IMR-90 (cell line): Measurements from ENCODE around the gene HOXB1. TPM values are rescaled to one million over a fixed set of nuclear protein-coding genes. Genes with fewer than 3 reads are reported as not detected.

Experiments
- ATAC-seq: fragments of 200-7000 bp; cut with Tn5 transposase; 2 replicates; pipeline ENCODE4 v1.9.1; 2020; ENCODE audit warnings: low read depth, mild to moderate bottlenecking, moderate library complexity
- BruUV-seq: library from RNA; stranded (reverse); fragments of 400-500 nt; replicated peaks from 2 replicates; lab custom pipeline; 2021; lab: Mats Ljungman, UMichigan
- CTCF ChIA-PET: fragments of 300-600 bp; formaldehyde crosslinking; extraction: SDS; loops from one replicate; lab custom pipeline; 2021; ENCODE audit warnings: antibody characterized with exemption; lab: Yijun Ruan, JAX
- POLR2A ChIA-PET: fragments of 300-600 bp; sonication (Branson Sonifier 250); formaldehyde crosslinking; loops from one replicate; lab custom pipeline; 2022; ENCODE audit warnings: antibody characterized with exemption; ENCODE audit not compliant: unreplicated experiment; lab: Charles Lee
- DNase-seq: peaks from one replicate; pipeline ENCODE4 v3.0.0; 2013
- H2AFZ ChIP-seq: replicated peaks from 2 replicates; pipeline ENCODE3; 2013; ENCODE audit warnings: low read length, mild to moderate bottlenecking; ENCODE audit not compliant: poor library complexity
- H2AK5ac ChIP-seq: 2 replicates; pipeline ENCODE4 v1.6.1; 2013; ENCODE audit warnings: low read depth, low read length, inconsistent platforms
- H2AK9ac ChIP-seq: replicated peaks from 2 replicates; pipeline ENCODE3; 2013; ENCODE audit warnings: mild to moderate bottlenecking, low read depth, low read length, moderate library complexity; ENCODE audit not compliant: poor library complexity
- H2BK120ac ChIP-seq: 2 replicates; pipeline ENCODE4 v1.6.1; 2013; ENCODE audit warnings: low read depth, low read length, inconsistent platforms
- H2BK15ac ChIP-seq: 3 replicates; pipeline ENCODE4 v1.6.1; 2013; ENCODE audit warnings: low read depth, low read length, inconsistent platforms
- H2BK20ac ChIP-seq: 2 replicates; pipeline ENCODE4 v1.6.1; 2013; ENCODE audit warnings: low read depth, mild to moderate bottlenecking, inconsistent platforms, low read length, moderate library complexity
- H2BK5ac ChIP-seq: 2 replicates; pipeline ENCODE4 v1.6.1; 2013; ENCODE audit warnings: mild to moderate bottlenecking, low read depth, low read length, inconsistent platforms; ENCODE audit not compliant: poor library complexity, severe bottlenecking
- H3K14ac ChIP-seq: replicated peaks from 2 replicates; pipeline ENCODE4 v1.6.1; 2013; ENCODE audit warnings: low read depth, low read length, inconsistent platforms
- H3K18ac ChIP-seq: 2 replicates; pipeline ENCODE4 v1.6.1; 2013; ENCODE audit warnings: low read depth, low read length, control low read depth
- H3K23ac ChIP-seq: 2 replicates; pipeline ENCODE4 v1.6.1; 2013; ENCODE audit warnings: low read depth, low read length, inconsistent platforms
- H3K27ac ChIP-seq: 2 replicates; pipeline ENCODE4 v1.5.1; 2013; ENCODE audit warnings: mild to moderate bottlenecking, control low read depth, low read length; ENCODE audit not compliant: insufficient read depth
- H3K27me3 ChIP-seq: 2 replicates; pipeline ENCODE4 v1.6.1; 2013; ENCODE audit warnings: low read length; ENCODE audit not compliant: control insufficient read depth, insufficient read depth
- H3K36me3 ChIP-seq: 2 replicates; pipeline ENCODE4 v1.6.1; 2013; ENCODE audit warnings: low read length, mixed read lengths; ENCODE audit not compliant: control insufficient read depth, insufficient read depth
- H3K4ac ChIP-seq: 2 replicates; pipeline ENCODE4 v1.6.1; 2013; ENCODE audit warnings: low read depth, low read length, inconsistent platforms
- H3K4me1 ChIP-seq: 2 replicates; pipeline ENCODE4 v1.6.1; 2013; ENCODE audit warnings: low read length, mixed read lengths; ENCODE audit not compliant: control insufficient read depth, insufficient read depth
- H3K4me2 ChIP-seq: 2 replicates; pipeline ENCODE4 v1.6.1; 2013; ENCODE audit warnings: low read depth, mild to moderate bottlenecking, control low read depth, low read length, moderate library complexity
- H3K4me3 ChIP-seq: 2 replicates; pipeline ENCODE4 v1.5.1; 2013; ENCODE audit warnings: low read depth, mild to moderate bottlenecking, control low read depth, low read length, moderate library complexity; ENCODE audit not compliant: insufficient read depth
- H3K56ac ChIP-seq: 2 replicates; pipeline ENCODE4 v1.6.1; 2013; ENCODE audit warnings: low read length, inconsistent platforms; ENCODE audit not compliant: insufficient read depth; ENCODE audit errors: extremely low read depth
- H3K79me1 ChIP-seq, 2 experiments: 2 replicates each; pipeline ENCODE4 v1.6.1; 2013; ENCODE audit warnings: low read length in 2 of 2, inconsistent platforms in 1 of 2, low read depth in 1 of 2
- H3K9ac ChIP-seq: 2 replicates; pipeline ENCODE4 v1.6.1; 2013; ENCODE audit warnings: low read depth, low read length, control low read depth
- H3K9me1 ChIP-seq: 2 replicates; pipeline ENCODE4 v1.6.1; 2013; ENCODE audit warnings: low read length, inconsistent platforms; ENCODE audit not compliant: insufficient read depth
- H3K9me3 ChIP-seq: 2 replicates; pipeline ENCODE4 v1.6.1; 2013; ENCODE audit warnings: low read length; ENCODE audit not compliant: control insufficient read depth, insufficient read depth
- H4K20me1 ChIP-seq: 2 replicates; pipeline ENCODE4 v1.6.1; 2013; ENCODE audit warnings: low read length, inconsistent platforms; ENCODE audit not compliant: insufficient read depth
- H4K5ac ChIP-seq: 2 replicates; pipeline ENCODE4 v1.6.1; 2013; ENCODE audit warnings: mild to moderate bottlenecking, low read depth, low read length, control low read depth
- H4K8ac ChIP-seq, 2 experiments: 2 replicates each; pipeline ENCODE4 v1.6.1; 2013; ENCODE audit warnings: low read depth in 2 of 2, low read length in 2 of 2, control low read depth in 1 of 2, inconsistent platforms in 1 of 2
- H4K91ac ChIP-seq: 2 replicates; pipeline ENCODE4 v1.6.1; 2013; ENCODE audit warnings: low read depth, low read length, inconsistent platforms; ENCODE audit not compliant: insufficient read depth
- ELK1 ChIP-seq: fragments of 150-350 bp; IDR thresholded peaks from 2 replicates; pipeline ENCODE4 v1.6.1; 2016; ENCODE audit warnings: low read depth, mild to moderate bottlenecking, low read length, moderate library complexity, borderline replicate concordance
- MAFK ChIP-seq: IDR thresholded peaks from 2 replicates; pipeline ENCODE4 v1.6.1; 2012; ENCODE audit warnings: low read depth, low read length, improper control_type of control experiment
- MXI1 ChIP-seq: IDR thresholded peaks from 2 replicates; pipeline ENCODE4 v1.6.1; 2012; ENCODE audit warnings: low read depth, mild to moderate bottlenecking, low read length, moderate library complexity, borderline replicate concordance
- NFE2L2 ChIP-seq: fragments of 150-350 bp; IDR thresholded peaks from 2 replicates; pipeline ENCODE4 v1.6.1; 2016; ENCODE audit warnings: low read depth, mild to moderate bottlenecking, low read length
- POLR2A ChIP-seq: IDR thresholded peaks from 2 replicates; pipeline ENCODE4 v1.6.1; 2012; ENCODE audit warnings: mild to moderate bottlenecking, low read depth, low read length
- RCOR1 ChIP-seq: IDR thresholded peaks from 2 replicates; pipeline ENCODE4 v1.6.1; 2012; ENCODE audit warnings: mild to moderate bottlenecking, low read length, improper control_type of control experiment; ENCODE audit not compliant: insufficient replicate concordance
- USF2 ChIP-seq: fragments of 150-350 bp; IDR thresholded peaks from 2 replicates; pipeline ENCODE4 v1.6.1; 2017; ENCODE audit warnings: mild to moderate bottlenecking, antibody characterized with exemption, low read length, low read depth
- WGBS, 2 experiments: methylation state at CpG; one replicate each; pipeline versions ENCODE4 v1.1.5 to v1.1.7; 2013; ENCODE audit warnings: missing lambda C conversion rate in 2 of 2; ENCODE audit not compliant: insufficient read length in 1 of 2; ENCODE audit errors: extremely low coverage in 2 of 2; 5-methylcytosine and 5-hydroxymethylcytosine counted together
- dilution Hi-C: fragments of 300-500 bp; cut with HindIII; formaldehyde crosslinking; loops from one replicate; pipeline ENCODE4 v1.14.3; 2018; ENCODE audit warnings: low sequenced_read_pairs; ENCODE audit not compliant: unreplicated experiment
- in situ Hi-C: fragments of 300-500 bp; cut with MboI; formaldehyde crosslinking; loops from 3 replicates; pipeline ENCODE4 v1.14.3; 2019; ENCODE audit warnings: low sequenced_read_pairs, inconsistent platforms, mixed read lengths
- intact Hi-C: fragments of 100-400 bp; cut with micrococcal nuclease; formaldehyde crosslinking; loops from 2 replicates; pipeline ENCODE4 v1.10.0; 2022
- polyA plus RNA-seq, 3 experiments: library from polyadenylated mRNA; depleted of rRNA; stranded (reverse); fragments of >200 nt; gene quantifications; 2 replicates each; pipeline ENCODE4 v1.2.3, GENCODE V29; 2012; ENCODE audit warnings: low replicate concordance in 1 of 3
- total RNA-seq: library from RNA; depleted of rRNA; stranded (reverse); fragments of >200 nt; gene quantifications from 2 replicates; pipeline ENCODE4 v1.2.3, GENCODE V29; 2012

Gene HOXB1
- total and polyA plus RNA-seq, 2 of the 4 experiments (the other 2 are of a cell fraction) = not detected

GRCh38 chr17:48556229-48556575 is 25.4 kb upstream of the HOXB1 start:
- H2BK15ac ChIP-seq = 0 out of 3 replicates have a peak overlapping the region, but pooled peaks have one; percentile 53
- peak overlapping the region; percentile 89 for H3K56ac ChIP-seq
- ChIA-PET CTCF (interaction anchor here (0.6 to 0.9 kb wide), 4 partner anchors 33 to 575 kb away, joined by 3 to 4 read pairs (median 4); no protein-coding TSS in a partner anchor), POLR2A (interaction anchor here (0.7 to 1.7 kb wide), 8 partner anchors 9 to 38 kb away, joined by 4 to 25 read pairs (median 4); partner anchors contain the start of gene HOXB3)
- peaks cover 0 to 2% of the 10 kb centered on the region in 2 experiments; a peak in 2 of 4 replicates for H3K79me1 ChIP-seq
- peak overlapping the region; percentile 98 for H3K4ac ChIP-seq
- 0 out of 2 replicates have a peak overlapping the region, but pooled peaks have one; percentile 1 for H3K4me3 ChIP-seq
- H3K27ac ChIP-seq = peak overlapping the region; percentile 93
- H3K9ac ChIP-seq = peak overlapping the region; percentile 95
- DNase-seq (no peak), ATAC-seq (no peak)
- in situ Hi-C loops = no loop called here
- H2AK5ac ChIP-seq = no peak overlapping the region
- peak overlapping the region; percentile 95 for H2BK5ac ChIP-seq
- H2BK20ac ChIP-seq = no peak overlapping the region
- H4K20me1 ChIP-seq = peaks cover 8% of the 10 kb centered on the region
- peak overlapping the region; percentile 62 to 86; a peak in 3 of 4 replicates for H4K8ac ChIP-seq
- H3K18ac ChIP-seq = peak overlapping the region; percentile 81
- peaks cover 31% of the 10 kb centered on the region; the same call in 1 of the 2 replicates for H3K36me3 ChIP-seq
- peak overlapping the region; percentile 99 for H3K23ac ChIP-seq
- peak overlapping the region; percentile 95 for H4K91ac ChIP-seq
- dilution Hi-C loops = no loop called here
- H3K27me3 ChIP-seq = no peaks in the 10 kb centered on the region
- peak overlapping the region; percentile 43 for H2AK9ac ChIP-seq
- H3K9me1 ChIP-seq = no peaks in the 10 kb centered on the region
- no CpG with 5 or more reads among the region's 5 CpGs for WGBS, 2 experiments
- H3K9me3 ChIP-seq = no peaks in the 10 kb centered on the region
- H3K4me2 ChIP-seq = peak overlapping the region; percentile 92
- H4K5ac ChIP-seq = peak overlapping the region; percentile 26
- TF ChIP-seq NFE2L2 (no peak), MAFK (no peak), ELK1 (no peak), MXI1 (no peak), RCOR1 (no peak), USF2 (no peak), POLR2A (no peak)
- H2AFZ ChIP-seq = no peak overlapping the region
- peak overlapping the region; percentile 94 for H2BK120ac ChIP-seq
- H3K14ac ChIP-seq = peak overlapping the region; percentile 98
- H3K4me1 ChIP-seq = peaks cover 59% of the 10 kb centered on the region
- BruUV-seq = no TSS peak
- intact Hi-C loops = no loop called here
